Kidney glomerular epithelial cell (primary cell): ENCODE data around the gene MGMT.

Source experiments
- DNase-seq: peaks from one replicate; lab custom pipeline; 2025; lab: John Stamatoyannopoulos, UW

The MGMT gene

GRCh38 chr10:129520440-129521080, 53.5 kb downstream of the MGMT start:
- no peak for DNase-seq

DNA sequence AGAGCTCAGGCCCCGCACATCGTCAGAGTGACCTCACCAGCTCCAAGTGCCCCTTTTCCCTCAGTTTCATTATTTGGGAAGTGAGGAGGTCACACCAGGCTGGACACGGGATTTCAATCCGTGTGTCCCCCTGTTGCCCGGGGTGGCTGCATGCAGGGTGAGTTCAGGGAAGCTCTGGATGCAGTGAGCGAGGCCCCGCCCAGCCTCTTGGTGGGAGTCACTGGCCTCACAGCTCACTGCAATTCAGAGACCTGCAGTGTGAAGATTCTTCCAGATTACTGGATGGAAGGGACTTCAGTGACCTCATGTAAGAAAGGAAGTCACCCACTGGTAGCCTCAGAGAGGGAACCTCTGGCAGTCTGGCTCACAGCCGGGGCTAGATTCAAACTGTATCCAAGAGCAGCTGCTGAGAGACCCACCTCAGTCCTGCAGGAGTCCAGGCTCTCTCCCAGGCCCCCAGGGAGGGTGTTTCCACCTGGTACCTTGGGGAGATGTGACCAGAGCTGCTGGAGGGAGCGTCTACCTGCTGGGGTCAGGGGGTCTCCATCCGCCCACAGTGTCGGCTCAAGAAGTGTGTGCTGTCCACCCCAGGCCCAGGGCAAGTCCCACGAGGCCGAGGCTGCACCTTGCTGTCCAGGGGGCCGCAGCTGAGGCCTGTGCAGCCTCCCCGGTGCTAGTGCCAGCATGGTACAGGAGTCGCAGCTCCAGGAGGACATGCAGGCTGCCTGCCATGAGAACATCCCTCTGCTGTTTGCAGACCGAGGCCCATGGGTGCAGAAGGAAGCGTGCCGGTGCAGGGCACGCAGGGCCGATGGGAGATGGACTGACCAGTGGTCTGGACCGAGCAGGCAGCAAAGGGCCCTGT, 54.4 kb downstream of the MGMT start:
- no peak for DNase-seq

DNA sequence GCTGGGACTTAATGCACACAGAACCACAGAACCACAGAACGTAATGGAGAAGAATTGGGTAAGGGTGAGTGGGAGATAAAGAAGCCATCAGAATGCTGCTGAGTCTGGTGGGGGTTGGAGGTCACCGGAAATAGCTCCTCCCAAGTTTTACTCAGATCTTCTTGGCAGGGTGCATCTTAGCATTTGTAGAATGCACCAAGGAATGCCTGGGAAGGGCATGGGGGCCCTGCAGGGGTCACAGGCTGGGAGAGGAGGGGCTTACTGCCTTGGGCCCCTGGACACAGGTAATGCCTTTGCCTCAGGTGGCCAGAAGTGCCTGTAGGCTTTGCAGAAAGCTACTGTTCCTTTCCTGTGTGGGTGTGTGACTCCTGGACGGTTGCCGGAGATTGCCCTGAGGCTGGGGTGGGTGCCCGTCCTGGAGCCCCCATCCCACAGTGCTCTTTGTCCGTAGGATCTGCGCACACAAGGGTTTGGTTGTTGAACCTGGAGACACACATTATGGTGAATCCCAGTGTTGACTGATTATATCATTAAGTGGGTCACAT, 55.1 kb downstream of the MGMT start:
- no peak for DNase-seq

GRCh38 chr10:129523031-129523722, 56.1 kb downstream of the MGMT start:
- no peak for DNase-seq

DNA sequence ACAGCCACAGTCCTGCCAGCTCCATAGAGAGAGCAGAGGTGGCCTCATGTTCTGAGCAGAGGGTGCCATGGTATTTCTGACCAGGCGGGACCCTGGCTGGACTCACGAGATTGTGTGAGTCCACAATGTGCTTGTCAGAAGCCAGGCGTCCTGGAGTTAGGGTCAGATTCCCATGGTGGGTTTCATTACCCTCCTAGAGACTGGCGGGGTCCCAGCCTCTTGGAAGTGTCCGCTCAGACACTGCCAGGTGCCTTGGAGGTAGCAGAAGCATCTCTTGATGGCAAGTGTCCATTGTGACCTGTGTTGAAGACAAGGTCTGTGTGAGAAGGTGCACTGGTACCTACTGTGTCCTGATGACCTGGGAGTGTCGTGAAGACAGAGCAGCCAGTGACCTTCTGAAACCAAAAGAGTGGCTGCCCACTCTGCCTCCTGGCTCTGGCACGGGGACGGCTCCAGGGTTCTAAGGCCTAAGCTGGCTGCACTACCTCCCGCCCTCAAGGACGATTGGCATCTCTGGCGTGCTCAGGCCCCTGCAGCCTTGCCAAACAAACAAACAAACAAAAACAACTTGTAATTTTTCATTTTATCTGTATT, 56.8 kb downstream of the MGMT start:
- no peak for DNase-seq

- DNase-seq: peak; percentile 34
These were observed 57.9 kb downstream of the MGMT start for GRCh38 chr10:129524936-129525335.

DNA sequence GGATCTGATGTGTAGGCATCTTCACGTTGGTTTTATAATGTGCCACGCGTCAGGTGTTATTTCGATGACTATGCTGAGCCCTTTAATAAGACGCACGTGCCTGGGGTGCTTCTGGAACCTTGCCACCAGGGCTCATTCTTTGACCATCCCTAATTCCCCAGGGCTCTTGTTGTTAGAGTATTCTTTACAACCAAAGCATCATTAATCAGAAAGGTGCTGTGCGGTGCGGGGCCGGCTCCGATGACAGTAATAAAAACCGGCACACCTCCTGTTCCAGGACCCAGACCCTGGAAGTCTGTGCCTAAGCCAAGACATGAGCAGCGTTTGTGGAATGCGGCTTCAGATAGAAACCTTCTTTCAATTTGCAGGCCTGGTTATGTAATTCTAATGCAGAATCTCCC, 58.4 kb downstream of the MGMT start:
- DNase-seq: peak; percentile 52

- no peak for DNase-seq
These were observed 59.9 kb downstream of the MGMT start for GRCh38 chr10:129526943-129527342.

DNA sequence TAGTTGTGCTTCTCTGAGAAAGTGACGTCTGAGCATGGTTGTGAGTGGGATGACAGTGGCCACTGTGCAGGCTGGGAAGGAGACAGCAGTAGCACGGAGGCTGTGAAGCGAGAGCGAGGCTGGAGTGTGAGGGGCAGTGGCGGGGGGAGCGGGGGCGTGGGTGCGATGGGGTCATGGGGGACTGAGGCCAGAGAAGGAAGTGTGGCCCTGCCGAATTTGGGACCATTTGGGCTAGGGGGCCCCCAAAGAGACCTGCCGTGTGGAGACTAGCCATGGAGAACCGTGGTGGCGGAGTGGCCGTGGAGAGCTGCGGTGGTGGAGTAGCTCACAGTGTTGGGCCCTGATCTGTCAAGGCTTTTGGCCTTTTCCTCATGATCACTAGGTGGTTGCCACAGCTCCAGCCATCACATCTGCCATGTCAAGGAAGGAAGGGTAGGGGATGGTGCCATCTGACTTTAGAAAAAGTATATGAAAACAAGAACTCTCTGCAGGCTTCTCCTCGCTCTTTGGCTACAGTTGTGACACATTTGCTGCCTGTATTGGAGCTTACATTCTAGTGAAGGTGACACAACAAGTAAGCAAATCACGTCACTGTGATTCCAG, 61.4 kb downstream of the MGMT start:
- DNase-seq: no peak

GRCh38 chr10:129530581-129530980, 63.5 kb downstream of the MGMT start:
- DNase-seq: no peak

GRCh38 chr10:129531195-129531968, 64.3 kb downstream of the MGMT start:
- DNase-seq: peak; percentile 83

- DNase-seq: no peak
These were observed 65.1 kb downstream of the MGMT start for GRCh38 chr10:129531969-129532660.

GRCh38 chr10:129532838-129533237, 65.8 kb downstream of the MGMT start:
- no peak for DNase-seq

DNA sequence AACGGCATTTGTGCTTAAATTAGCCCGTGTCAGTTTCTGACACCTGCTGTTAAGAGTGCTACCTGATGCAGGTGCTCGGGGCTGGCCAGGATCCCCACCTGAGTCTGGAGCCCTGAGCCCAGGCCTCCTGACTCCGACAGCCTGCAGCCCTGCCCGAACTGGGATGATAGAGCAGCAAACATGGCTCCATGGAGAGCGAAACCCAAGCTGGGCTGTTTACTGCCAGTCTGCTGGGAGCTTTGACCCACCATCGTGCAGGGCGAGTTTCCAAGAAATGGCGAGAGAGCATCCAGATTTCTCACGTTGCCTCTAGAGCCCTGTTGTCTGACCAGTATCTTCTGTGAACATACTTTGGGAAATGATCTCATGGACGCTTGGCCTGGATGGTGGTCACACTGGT, 66.2 kb downstream of the MGMT start:
- no peak for DNase-seq

- DNase-seq: no peak
These were observed 67.8 kb downstream of the MGMT start for GRCh38 chr10:129534826-129535225.

DNA sequence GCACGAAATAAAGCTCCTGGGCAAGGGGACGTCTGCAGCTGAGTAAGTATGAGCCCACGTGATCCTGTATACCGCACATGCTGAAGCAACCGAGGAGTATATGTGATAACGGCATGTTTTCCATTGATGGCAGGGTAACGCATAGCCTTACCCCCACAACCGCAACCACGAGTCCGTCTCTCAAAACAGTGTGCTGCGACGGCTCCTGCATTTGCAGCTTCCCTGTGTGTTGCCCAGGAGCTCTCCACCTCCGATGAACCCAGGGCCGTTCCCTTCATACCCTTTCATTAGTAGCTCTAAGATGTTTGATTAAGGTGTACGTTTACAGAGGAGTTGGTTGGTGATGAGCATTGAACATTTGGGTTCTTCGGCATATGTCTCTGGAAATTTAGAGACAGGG, 69.3 kb downstream of the MGMT start:
- DNase-seq: no peak

DNA sequence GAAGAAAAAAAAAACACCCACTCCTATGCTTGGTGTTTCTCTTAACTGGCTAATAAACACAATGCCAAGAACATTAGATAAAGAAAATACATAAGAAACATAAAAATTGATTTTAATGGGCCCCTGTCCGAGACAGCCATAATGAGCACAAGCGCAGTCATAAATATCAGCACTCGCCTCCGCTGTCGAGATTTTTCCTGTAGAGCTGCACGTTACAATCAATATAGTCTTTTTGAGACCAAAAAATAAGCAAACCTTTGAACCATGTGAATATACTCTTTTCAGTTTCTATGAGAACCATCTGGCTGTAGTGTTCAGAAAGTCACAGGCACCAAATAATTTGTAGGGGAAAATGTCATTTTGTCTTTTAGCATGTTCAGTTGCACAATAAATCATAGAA, 70.1 kb downstream of the MGMT start:
- DNase-seq: no peak

GRCh38 chr10:129538236-129538635, 71.2 kb downstream of the MGMT start:
- no peak for DNase-seq

- no peak for DNase-seq
These were observed 74.2 kb downstream of the MGMT start for GRCh38 chr10:129541200-129541599.

DNA sequence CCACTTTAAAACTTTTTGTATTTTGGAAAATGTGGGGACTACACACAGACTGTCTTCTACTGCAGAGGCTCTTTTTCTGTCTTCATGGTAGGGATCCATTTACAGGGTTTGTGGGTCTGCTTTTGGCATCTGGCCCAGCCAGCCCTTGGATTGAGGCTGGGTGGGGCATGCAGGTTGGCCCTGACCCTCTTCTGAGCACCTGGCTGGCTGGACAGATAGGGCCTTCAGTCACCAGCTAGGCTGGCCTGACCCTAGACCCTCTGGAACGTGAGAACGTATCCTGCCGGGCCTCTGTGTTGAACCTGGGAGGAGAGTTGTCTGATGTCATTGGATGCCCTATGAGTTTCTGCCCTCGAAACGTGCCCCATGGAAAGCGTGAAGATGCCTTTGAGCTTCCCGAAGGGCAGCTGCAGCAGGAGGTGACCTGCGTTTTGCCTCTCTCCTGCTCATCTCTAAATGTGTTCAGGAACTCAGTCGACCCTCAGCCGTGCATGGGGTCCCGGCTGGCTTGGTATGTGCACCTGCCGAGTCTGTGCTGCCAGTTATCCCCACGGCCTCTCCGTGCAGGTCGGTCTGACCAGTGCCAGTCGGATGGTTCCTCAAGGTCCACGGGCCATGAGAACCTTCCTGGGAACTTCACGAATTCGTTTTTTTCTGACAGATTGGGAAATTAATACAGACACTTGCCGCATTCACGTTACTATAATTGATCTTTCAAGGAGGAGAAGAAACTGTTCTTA, 74.9 kb downstream of the MGMT start:
- no peak for DNase-seq
